Measurements from ENCODE around the gene TTBK2. TPM values are rescaled to one million over a fixed set of nuclear protein-coding genes. Genes with fewer than 3 reads are reported as not detected.
A peak's percentile ranks its signal among the peaks of the same experiment; 100 is the strongest.

Gene TTBK2
- total RNA-seq, 2 experiments from 2014 or later, result 14.2 to 20.8 TPM

DNA sequence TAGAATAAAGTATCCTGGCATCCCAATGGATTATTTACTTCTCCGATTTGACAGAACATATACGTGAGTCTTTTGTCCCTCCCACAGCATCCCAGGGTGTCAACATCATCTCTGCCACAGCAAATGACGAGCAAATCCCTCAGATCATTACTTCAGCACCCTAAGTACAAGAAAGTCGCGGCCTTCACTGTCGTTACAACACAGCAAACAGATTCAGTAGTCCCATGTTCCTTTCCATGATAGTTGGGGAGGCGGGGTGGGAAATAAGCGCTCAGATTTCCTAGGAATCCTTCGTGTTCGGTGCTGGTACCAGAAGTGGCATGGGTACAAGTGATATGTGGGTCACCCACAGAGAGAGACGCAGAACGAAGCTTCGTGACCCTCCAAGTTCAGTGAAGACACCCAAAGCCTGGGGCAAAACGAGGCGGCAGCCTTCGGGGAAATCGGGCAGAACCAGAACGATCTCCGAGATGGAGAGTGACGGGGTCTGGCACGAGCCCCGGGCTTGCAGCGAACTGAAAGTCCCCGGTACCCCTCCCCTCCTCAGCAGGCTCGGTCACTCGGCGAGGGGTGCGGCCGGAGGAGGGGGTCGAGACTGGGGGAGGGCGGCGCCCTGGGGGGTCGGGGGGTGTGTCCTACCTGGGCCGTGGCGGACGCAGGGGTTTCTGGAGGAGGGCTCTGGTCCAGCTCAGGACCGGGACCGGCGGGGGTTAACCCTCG, 619 bp downstream of the TTBK2 start:
- H3K79me2 ChIP-seq (ENCODE audit: insufficient read depth, low read depth, low read length), result peaks cover 47% of the 10 kb centered on the region
- H3K9me3 ChIP-seq (ENCODE audit: low read length), result peaks cover 4% of the 10 kb centered on the region; the same call in 1 of the 2 replicates
- H4K20me1 ChIP-seq (ENCODE audit: insufficient read depth, low read length), result 0 out of 2 replicates have a peak, but pooled peaks cover 3% of the 10 kb centered on the region
- H3K36me3 ChIP-seq (ENCODE audit: insufficient read depth, low read length), result peaks cover 3% of the 10 kb centered on the region; the same call in 1 of the 2 replicates
- H3K4me3 ChIP-seq (ENCODE audit: low read depth, low read length, poor library complexity, severe bottlenecking), result peak overlapping the region; percentile 74
- no TSS peak for BruUV-seq (replicated peaks)
- peaks cover 40% of the 10 kb centered on the region for H3K4me1 ChIP-seq (ENCODE audit: insufficient read depth, low read length, poor library complexity, severe bottlenecking)
- no peaks in the 10 kb centered on the region for H3K9me2 ChIP-seq (ENCODE audit: insufficient read depth, low read length)
- POLR2A ChIA-PET, result no interaction called here
- peak; percentile 43 for DNase-seq (ENCODE audit: low spot score)
- peak overlapping the region; percentile 96 for H3K4me2 ChIP-seq (ENCODE audit: low read length)
- peak overlapping the region; percentile 100; the same call in 1 of the 2 replicates for H2AFZ ChIP-seq (ENCODE audit: low read length)
- H3K27ac ChIP-seq (ENCODE audit: low read depth, low read length, poor library complexity, severe bottlenecking), result peak overlapping the region; percentile 15
- intact Hi-C loops (cut with micrococcal nuclease; ENCODE audit: unreplicated experiment), result loop anchor here (5.0 to 10.0 kb wide), 2 partner anchors 185 to 343 kb away; partner anchors contain the start of genes CDAN1 and STARD9
- CTCF ChIA-PET (ENCODE audit: unreplicated experiment), result no interaction called here
- TF ChIP-seq, protein P1, sequence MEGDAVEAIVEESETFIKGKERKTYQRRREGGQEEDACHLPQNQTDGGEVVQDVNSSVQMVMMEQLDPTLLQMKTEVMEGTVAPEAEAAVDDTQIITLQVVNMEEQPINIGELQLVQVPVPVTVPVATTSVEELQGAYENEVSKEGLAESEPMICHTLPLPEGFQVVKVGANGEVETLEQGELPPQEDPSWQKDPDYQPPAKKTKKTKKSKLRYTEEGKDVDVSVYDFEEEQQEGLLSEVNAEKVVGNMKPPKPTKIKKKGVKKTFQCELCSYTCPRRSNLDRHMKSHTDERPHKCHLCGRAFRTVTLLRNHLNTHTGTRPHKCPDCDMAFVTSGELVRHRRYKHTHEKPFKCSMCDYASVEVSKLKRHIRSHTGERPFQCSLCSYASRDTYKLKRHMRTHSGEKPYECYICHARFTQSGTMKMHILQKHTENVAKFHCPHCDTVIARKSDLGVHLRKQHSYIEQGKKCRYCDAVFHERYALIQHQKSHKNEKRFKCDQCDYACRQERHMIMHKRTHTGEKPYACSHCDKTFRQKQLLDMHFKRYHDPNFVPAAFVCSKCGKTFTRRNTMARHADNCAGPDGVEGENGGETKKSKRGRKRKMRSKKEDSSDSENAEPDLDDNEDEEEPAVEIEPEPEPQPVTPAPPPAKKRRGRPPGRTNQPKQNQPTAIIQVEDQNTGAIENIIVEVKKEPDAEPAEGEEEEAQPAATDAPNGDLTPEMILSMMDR (conservative IDR thresholded peaks at IDR 0.05; ENCODE audit: low read length), result no peak
- no peak for TF ChIP-seq EZH2phosphoT487 (IDR thresholded peaks at IDR 0.05; ENCODE audit: borderline replicate concordance, low read depth, low read length)

DNA sequence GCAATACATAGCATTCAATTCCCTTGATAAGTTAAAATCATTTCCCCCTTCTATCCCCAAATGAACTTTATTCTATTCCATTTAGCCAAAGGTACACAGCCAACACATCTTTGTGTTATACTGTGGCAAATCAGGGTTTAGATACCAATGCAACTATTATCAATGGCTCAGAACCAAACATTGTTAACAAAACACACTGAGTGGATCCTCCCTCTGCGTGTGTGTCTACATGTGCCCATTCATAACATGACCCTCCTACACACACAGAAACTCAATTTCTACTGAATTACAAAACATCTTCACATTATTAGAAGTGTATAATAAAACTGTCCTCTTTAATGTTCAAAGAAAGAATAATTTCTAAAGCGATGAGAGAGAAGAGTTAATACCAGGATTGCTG, 1.3 kb downstream of the TTBK2 start:
- H4K20me1 ChIP-seq (ENCODE audit: insufficient read depth, low read length), result 0 out of 2 replicates have a peak, but pooled peaks cover 3% of the 10 kb centered on the region
- H3K4me3 ChIP-seq (ENCODE audit: low read depth, low read length, poor library complexity, severe bottlenecking), result peak overlapping the region; percentile 74
- H3K4me1 ChIP-seq (ENCODE audit: insufficient read depth, low read length, poor library complexity, severe bottlenecking), result peaks cover 42% of the 10 kb centered on the region
- TF ChIP-seq, protein P1 (conservative IDR thresholded peaks at IDR 0.05; ENCODE audit: low read length), result no peak
- TF ChIP-seq EZH2phosphoT487 (IDR thresholded peaks at IDR 0.05; ENCODE audit: borderline replicate concordance, low read depth, low read length), result no peak
- no peaks in the 10 kb centered on the region for H3K9me2 ChIP-seq (ENCODE audit: insufficient read depth, low read length)
- TSS peak; percentile 72 for BruUV-seq (replicated peaks)
- no peak for DNase-seq (ENCODE audit: low spot score)
- peaks cover 47% of the 10 kb centered on the region for H3K79me2 ChIP-seq (ENCODE audit: insufficient read depth, low read depth, low read length)
- H3K9me3 ChIP-seq (ENCODE audit: low read length), result peaks cover 4% of the 10 kb centered on the region; the same call in 1 of the 2 replicates
- no peak overlapping the region; the same call in 1 of the 2 replicates for H2AFZ ChIP-seq (ENCODE audit: low read length)
- H3K4me2 ChIP-seq (ENCODE audit: low read length), result peak overlapping the region; percentile 96
- ChIA-PET POLR2A (interaction anchor here (0.6 to 0.7 kb wide), 3 partner anchors 15 to 48 kb away, joined by 3 to 4 read pairs (median 3); no protein-coding TSS in a partner anchor), CTCF (ENCODE audit: unreplicated experiment) (no interaction called here)
- H3K36me3 ChIP-seq (ENCODE audit: insufficient read depth, low read length), result peaks cover 3% of the 10 kb centered on the region; the same call in 1 of the 2 replicates
- intact Hi-C loops (cut with micrococcal nuclease; ENCODE audit: unreplicated experiment), result loop anchor here (5.0 kb wide), 1 partner anchor 342 kb away; the partner anchor contains the start of gene STARD9
- no peak overlapping the region for H3K27ac ChIP-seq (ENCODE audit: low read depth, low read length, poor library complexity, severe bottlenecking)

Data from OCI-LY7 (cell line).